Neutrophil (primary cell): ENCODE results near the gene POLR1C.
"Not testable (repeated sequence)": the region's sequence is repeated elsewhere in the genome, so short reads cannot be mapped to it uniquely, and the experiment has no call there.

Source experiments
- H3K27ac ChIP-seq: fragments of 200-600 bp; sonication (generic); 2 replicates; pipeline ENCODE4 v1.5.1; 2016; ENCODE audit warnings: mild to moderate bottlenecking, moderate library complexity
- H3K27me3 ChIP-seq: fragments of 200-600 bp; sonication (generic); 2 replicates; pipeline ENCODE4 v1.6.0; 2016; ENCODE audit warnings: mild to moderate bottlenecking
- H3K36me3 ChIP-seq: fragments of 200-600 bp; sonication (generic); 2 replicates; pipeline ENCODE4 v1.5.1; 2017
- H3K4me1 ChIP-seq, 2 experiments: fragments of 200-600 bp in 1 of 2; sonication (generic) in 1 of 2; 1 replicate in 1 of 2; 2 replicates in 1 of 2; pipeline versions ENCODE4 v1.5.1 to v1.6.1; 2013 to 2016; ENCODE audit warnings: low read depth in 1 of 2, low read length in 1 of 2, mild to moderate bottlenecking in 1 of 2, moderate library complexity in 1 of 2; ENCODE audit not compliant: control insufficient read depth in 1 of 2, insufficient read depth in 1 of 2
- H3K4me3 ChIP-seq, 2 experiments: fragments of 200-600 bp in 1 of 2; sonication (generic) in 1 of 2; 1 replicate in 1 of 2; 2 replicates in 1 of 2; pipeline ENCODE4 v1.5.1; 2013 to 2016; ENCODE audit warnings: low read depth in 1 of 2, low read length in 1 of 2, mild to moderate bottlenecking in 1 of 2, moderate library complexity in 1 of 2
- H3K9me3 ChIP-seq: fragments of 200-600 bp; sonication (generic); 2 replicates; pipeline ENCODE4 v1.5.1; 2016
- CTCF ChIP-seq: fragments of 200-600 bp; sonication (generic); IDR thresholded peaks from 2 replicates; pipeline ENCODE4 v1.5.1; 2016; ENCODE audit warnings: antibody characterized with exemption

The POLR1C gene, protein sequence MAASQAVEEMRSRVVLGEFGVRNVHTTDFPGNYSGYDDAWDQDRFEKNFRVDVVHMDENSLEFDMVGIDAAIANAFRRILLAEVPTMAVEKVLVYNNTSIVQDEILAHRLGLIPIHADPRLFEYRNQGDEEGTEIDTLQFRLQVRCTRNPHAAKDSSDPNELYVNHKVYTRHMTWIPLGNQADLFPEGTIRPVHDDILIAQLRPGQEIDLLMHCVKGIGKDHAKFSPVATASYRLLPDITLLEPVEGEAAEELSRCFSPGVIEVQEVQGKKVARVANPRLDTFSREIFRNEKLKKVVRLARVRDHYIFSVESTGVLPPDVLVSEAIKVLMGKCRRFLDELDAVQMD

DNA sequence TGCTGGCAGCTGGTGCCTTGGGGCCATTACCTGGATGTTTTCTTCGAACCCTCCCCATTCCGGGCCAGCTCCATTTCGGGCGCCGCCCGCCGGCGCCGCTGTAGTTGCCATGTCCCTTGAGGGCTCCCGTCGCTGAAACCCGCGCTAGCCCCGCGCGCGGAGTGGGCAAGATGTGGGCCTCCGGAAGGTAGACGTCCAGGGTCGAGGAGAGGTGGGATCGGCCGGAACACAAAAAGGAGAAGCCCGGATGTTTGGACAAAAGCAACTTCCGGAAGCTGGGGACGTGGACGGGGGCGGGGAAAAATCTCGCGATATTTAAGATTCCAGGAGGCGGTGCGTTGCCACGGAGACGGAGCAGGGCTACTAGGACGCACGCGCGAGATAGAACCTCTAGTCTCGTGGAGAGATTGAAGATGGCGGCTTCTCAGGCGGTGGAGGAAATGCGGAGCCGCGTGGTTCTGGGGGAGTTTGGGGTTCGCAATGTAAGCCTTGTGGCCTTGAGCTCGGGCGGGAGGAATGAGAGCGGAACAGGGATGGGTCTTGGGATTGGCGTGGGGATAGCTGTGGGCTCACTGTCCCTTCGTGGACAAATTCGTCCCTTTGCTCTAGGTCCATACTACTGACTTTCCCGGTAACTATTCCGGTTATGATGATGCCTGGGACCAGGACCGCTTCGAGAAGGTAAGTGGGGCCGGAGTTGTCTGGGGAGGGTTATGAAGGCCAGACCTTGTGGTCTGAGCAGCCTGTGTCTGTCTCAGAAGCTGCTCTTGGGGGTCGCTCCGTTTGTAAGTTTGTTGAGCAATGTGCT is at the start of gene POLR1C, which contains the start of gene YIPF3:
POLR1C (plus strand) TSS at position 393 of the 808 bp plus-strand sequence; CDS start at position 414, 21 bp downstream.
YIPF3 (minus strand) TSS at position 230 of the 808 bp plus-strand sequence; CDS start at position 111, 119 bp downstream.
- peak; percentile 23 for TF ChIP-seq CTCF
- H3K36me3 ChIP-seq = peaks cover 50% of the 10 kb centered on the region
- no peaks in the 10 kb centered on the region for H3K9me3 ChIP-seq
- peak within 1 kb of the TSS; percentile 94 for H3K27ac ChIP-seq
- H3K4me3 ChIP-seq = peak within 1 kb of the TSS; percentile 92 to 96
- H3K27me3 ChIP-seq = no peaks in the 10 kb centered on the region
- peaks cover 30 to 35% of the 10 kb centered on the region in 2 experiments for H3K4me1 ChIP-seq

DNA sequence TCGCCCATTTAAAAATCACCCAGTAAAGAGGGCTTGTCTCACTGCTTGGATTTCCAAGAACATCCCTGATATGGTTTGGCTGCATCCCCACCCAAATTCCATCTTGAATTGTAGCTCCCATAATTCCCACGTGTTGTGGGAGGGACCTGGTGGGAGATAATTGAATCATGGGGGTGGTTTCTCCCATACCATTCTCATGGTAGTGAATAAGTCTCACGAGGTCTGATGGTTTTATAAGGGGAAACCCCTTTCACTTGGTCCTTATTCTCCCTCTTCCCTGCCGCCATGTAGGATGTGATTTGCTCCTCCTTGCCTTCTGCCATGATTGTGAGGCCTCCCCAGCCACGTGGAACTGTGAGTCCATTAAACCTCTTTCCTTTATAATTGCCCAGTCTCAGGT is 49.6 kb upstream of the POLR1C start:
- not testable (repeated sequence) for H3K36me3 ChIP-seq, H3K4me3 ChIP-seq, H3K9me3 ChIP-seq, H3K4me1 ChIP-seq, H3K27ac ChIP-seq
- peaks cover 73% of the 10 kb centered on the region for H3K27me3 ChIP-seq

- H3K36me3 ChIP-seq = no peaks in the 10 kb centered on the region
- H3K9me3 ChIP-seq = no peaks in the 10 kb centered on the region
- H3K4me1 ChIP-seq = no peaks in the 10 kb centered on the region
- TF ChIP-seq CTCF = no peak
- H3K27me3 ChIP-seq = peaks cover 71% of the 10 kb centered on the region
- H3K27ac ChIP-seq = no peak overlapping the region
- no peak overlapping the region for H3K4me3 ChIP-seq
Observed at GRCh38 chr6:43467752-43468151, 49.1 kb upstream of the POLR1C start.

DNA sequence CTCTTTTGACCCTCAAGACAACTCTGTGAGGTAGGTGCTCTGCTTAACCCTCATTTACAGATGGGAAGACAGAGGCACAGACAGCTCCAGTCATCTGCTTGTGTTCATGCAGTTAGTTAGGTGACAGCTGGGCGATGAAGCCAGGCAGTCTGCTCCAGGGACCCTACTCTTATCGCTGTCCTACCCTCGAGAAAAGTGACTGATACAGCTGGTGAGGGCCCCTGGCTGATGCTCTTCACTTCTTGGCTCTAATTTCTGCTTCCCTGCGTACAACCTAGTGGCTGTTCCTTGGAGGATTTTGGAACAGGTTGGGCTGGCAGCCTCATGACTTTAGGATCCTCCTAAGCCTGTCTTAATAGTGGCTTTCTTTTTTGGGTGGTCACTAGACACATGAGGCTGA is 48.6 kb upstream of the POLR1C start:
- Histone ChIP-seq H3K4me1 (no peaks in the 10 kb centered on the region), H3K27ac (no peak overlapping the region), H3K4me3 (no peak overlapping the region), H3K36me3 (no peaks in the 10 kb centered on the region), H3K9me3 (no peaks in the 10 kb centered on the region), H3K27me3 (peaks cover 66% of the 10 kb centered on the region)
- TF ChIP-seq CTCF = no peak

DNA sequence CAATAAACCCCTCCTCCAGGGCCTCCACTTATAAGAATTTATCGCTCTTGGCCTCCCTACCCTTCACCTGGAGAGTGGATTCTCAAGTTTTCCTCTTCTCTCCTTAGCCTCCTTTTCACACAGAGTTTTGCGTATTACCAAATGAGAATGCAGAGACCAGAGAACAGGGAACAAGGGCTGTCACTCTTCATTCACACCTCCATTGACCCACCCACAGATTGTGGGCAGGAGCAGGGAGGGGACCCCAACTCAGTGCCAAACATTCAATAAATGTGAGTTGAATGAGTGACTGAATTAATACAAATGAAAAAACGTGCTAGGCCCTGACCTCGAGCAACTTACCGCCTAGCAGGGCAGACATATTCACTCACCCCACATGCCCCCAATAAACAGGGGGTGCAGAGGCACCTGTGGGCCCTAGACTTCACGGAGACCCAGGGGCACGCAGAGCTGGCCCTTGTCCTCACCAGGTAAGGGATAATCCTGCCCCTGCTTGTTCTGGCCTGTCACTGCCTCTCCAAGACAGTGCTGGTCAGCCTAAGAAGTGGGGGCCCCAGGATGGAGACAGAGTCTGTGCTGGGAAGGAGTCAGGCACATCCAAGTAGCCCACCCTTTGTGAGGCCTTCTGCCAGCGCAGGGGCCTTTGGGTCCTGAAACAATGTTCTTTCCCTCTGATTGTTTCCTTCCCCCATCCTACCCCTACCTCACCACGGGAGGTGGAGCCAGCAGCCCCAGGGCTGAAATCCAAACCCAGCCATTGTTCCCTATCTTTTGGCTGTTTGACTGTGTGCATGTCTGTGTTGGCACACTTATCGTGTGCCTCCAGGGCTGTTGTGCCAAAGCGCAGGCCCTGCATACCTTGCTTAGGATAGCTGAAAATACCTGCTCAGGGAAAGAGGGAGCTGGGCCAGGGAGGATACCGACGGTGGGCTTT is 47.9 kb upstream of the POLR1C start:
- Histone ChIP-seq H3K9me3 (no peaks in the 10 kb centered on the region), H3K27ac (no peak overlapping the region), H3K36me3 (no peaks in the 10 kb centered on the region), H3K27me3 (peaks cover 59% of the 10 kb centered on the region), H3K4me1 (no peaks in the 10 kb centered on the region), H3K4me3 (no peak overlapping the region)
- TF ChIP-seq CTCF = no peak
